Measurements from ENCODE around the gene CAMK1D. TPM values are rescaled to one million over a fixed set of nuclear protein-coding genes. Genes with fewer than 3 reads are reported as not detected.
A peak's percentile ranks its signal among the peaks of the same experiment; 100 is the strongest.

Gene CAMK1D
- total and polyA plus RNA-seq, 2 experiments from 2014 or later: 4.6 to 7.2 TPM

- ATAC-seq: no peak
- Histone ChIP-seq H3F3A (replicated peaks; ENCODE audit: low read depth) (no peaks in the 10 kb centered on the region), H3K4me3 (no peak overlapping the region), H4K20me1 (replicated peaks; ENCODE audit: insufficient read depth) (no peaks in the 10 kb centered on the region), H3K4me2 (no peak overlapping the region), H3K4me1 (ENCODE audit: insufficient read depth) (no peaks in the 10 kb centered on the region; the same call in 1 of the 2 replicates), H3K9me2 (ENCODE audit: insufficient read depth) (0 out of 2 replicates have a peak, but pooled peaks cover 6% of the 10 kb centered on the region), H3K27ac (ENCODE audit: low read depth) (no peak overlapping the region), H2AFZ (no peak overlapping the region), H3K79me2 (replicated peaks; ENCODE audit: insufficient read depth) (no peaks in the 10 kb centered on the region), H3K36me3 (ENCODE audit: insufficient read depth) (no peaks in the 10 kb centered on the region), H3K27me3 (ENCODE audit: insufficient read depth) (no peaks in the 10 kb centered on the region)
- H3K27ac Mint-ChIP-seq: peak overlapping the region; percentile 74
- H3K27me3 Mint-ChIP-seq (ENCODE audit: insufficient read depth, low read depth, poor library complexity): no peaks in the 10 kb centered on the region
- no peak for DNase-seq (ENCODE audit: low spot score)
- H3K9me3 Mint-ChIP-seq: no peaks in the 10 kb centered on the region; the same call in 2 of the 3 replicates
- H3K4me1 Mint-ChIP-seq: peaks cover 21% of the 10 kb centered on the region
- no peaks in the 10 kb centered on the region; the same call in 2 of the 3 replicates for H3K36me3 Mint-ChIP-seq (ENCODE audit: low read depth)
- no peak overlapping the region for H3K4me3 Mint-ChIP-seq
- TF ChIP-seq ZNF114 (CRISPR knock-in tag; IDR thresholded peaks at IDR 0.05): no peak
- no peak for TF ChIP-seq CREB1 (CRISPR knock-in tag; IDR thresholded peaks at IDR 0.05; ENCODE audit: low read depth)
- no peak for TF ChIP-seq POLR2AphosphoS5 (IDR thresholded peaks at IDR 0.05; ENCODE audit: low read depth)
- TF ChIP-seq EZH2phosphoT487 (IDR thresholded peaks at IDR 0.05; ENCODE audit: unreplicated experiment): no peak
Observed at GRCh38 chr10:12470719-12471118, 121.4 kb downstream of the CAMK1D start.

DNA sequence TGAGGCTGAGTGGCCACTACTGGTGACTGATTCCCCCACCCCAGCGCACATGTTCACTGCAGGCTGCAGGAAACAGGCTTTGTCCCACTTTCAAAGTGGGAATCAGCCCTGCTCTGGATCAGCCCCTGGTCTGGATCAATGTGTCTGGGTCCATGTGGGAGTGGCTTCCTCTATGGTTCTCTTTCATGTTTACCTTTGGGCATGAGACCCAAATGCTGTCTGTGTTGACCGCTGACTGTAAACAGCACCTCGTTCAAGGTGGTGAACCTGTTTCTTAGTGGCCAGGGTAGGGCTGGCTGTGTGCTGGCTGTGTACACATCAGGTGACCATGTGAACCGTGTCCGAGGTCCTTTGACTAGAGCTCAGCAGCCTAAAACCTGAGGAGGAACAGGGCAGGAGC lies 121.8 kb downstream of the CAMK1D start:
- Mint-ChIP-seq H3K4me1 (peaks cover 21% of the 10 kb centered on the region), H3K36me3 (ENCODE audit: low read depth) (no peaks in the 10 kb centered on the region; the same call in 2 of the 3 replicates), H3K27ac (peak overlapping the region; percentile 74), H3K27me3 (ENCODE audit: insufficient read depth, low read depth, poor library complexity) (no peaks in the 10 kb centered on the region), H3K4me3 (no peak overlapping the region), H3K9me3 (no peaks in the 10 kb centered on the region; the same call in 2 of the 3 replicates)
- Histone ChIP-seq H3K79me2 (replicated peaks; ENCODE audit: insufficient read depth) (no peaks in the 10 kb centered on the region), H3K4me2 (no peak overlapping the region), H3K36me3 (ENCODE audit: insufficient read depth) (no peaks in the 10 kb centered on the region), H3K9me2 (ENCODE audit: insufficient read depth) (0 out of 2 replicates have a peak, but pooled peaks cover 6% of the 10 kb centered on the region), H3F3A (replicated peaks; ENCODE audit: low read depth) (no peaks in the 10 kb centered on the region), H3K4me1 (ENCODE audit: insufficient read depth) (no peaks in the 10 kb centered on the region; the same call in 1 of the 2 replicates), H2AFZ (no peak overlapping the region), H3K27ac (ENCODE audit: low read depth) (no peak overlapping the region), H4K20me1 (replicated peaks; ENCODE audit: insufficient read depth) (no peaks in the 10 kb centered on the region), H3K27me3 (ENCODE audit: insufficient read depth) (no peaks in the 10 kb centered on the region), H3K4me3 (no peak overlapping the region)
- no peak for TF ChIP-seq JUNB (IDR thresholded peaks at IDR 0.05; ENCODE audit: unreplicated experiment)
- no peak for TF ChIP-seq POLR2AphosphoS5 (IDR thresholded peaks at IDR 0.05; ENCODE audit: low read depth)
- TF ChIP-seq ZNF462 (CRISPR knock-in tag; IDR thresholded peaks at IDR 0.05): no peak
- no peak for ATAC-seq
- DNase-seq (ENCODE audit: low spot score): no peak
